Aorta (tissue), 5 donors: ENCODE results near the gene IL4I1. TPM values are rescaled to one million over a fixed set of nuclear protein-coding genes. Genes with fewer than 3 reads are reported as not detected.
A peak's percentile ranks its signal among the peaks of the same experiment; 100 is the strongest.

Experiments
- ATAC-seq: fragments of 200-7000 bp; cut with Tn5 transposase; one replicate; pipeline ENCODE4 v1.9.1; 2022; ENCODE audit warnings: moderate library complexity; ENCODE audit not compliant: low FRiP score
- DNase-seq, 2 donors: peaks; one replicate each; pipeline ENCODE4 v3.0.0-alpha.2; 2020
- H3K27ac ChIP-seq, 2 donors: one replicate each; pipeline ENCODE4 v1.5.1; 2013; ENCODE audit warnings: low read length in 2 of 2, mild to moderate bottlenecking in 2 of 2, moderate library complexity in 2 of 2, control low read depth in 1 of 2, inconsistent platforms in 1 of 2, low read depth in 1 of 2
- H3K27me3 ChIP-seq, 2 donors: one replicate each; pipeline ENCODE4 v1.6.1; 2013; ENCODE audit warnings: control low read depth in 1 of 2, low read length in 1 of 2, mild to moderate bottlenecking in 1 of 2, moderate library complexity in 1 of 2; ENCODE audit not compliant: insufficient read depth in 2 of 2, control insufficient read depth in 1 of 2
- H3K36me3 ChIP-seq, 2 donors: one replicate each; pipeline ENCODE4 v1.6.1; 2013; ENCODE audit warnings: control low read depth in 1 of 2, low read length in 1 of 2, mild to moderate bottlenecking in 1 of 2; ENCODE audit not compliant: insufficient read depth in 2 of 2, control insufficient read depth in 1 of 2
- H3K4me1 ChIP-seq, 2 donors: one replicate each; pipeline ENCODE4 v1.6.1; 2013; ENCODE audit warnings: low read length in 2 of 2, control low read depth in 1 of 2, mild to moderate bottlenecking in 1 of 2, moderate library complexity in 1 of 2; ENCODE audit not compliant: insufficient read depth in 2 of 2, control insufficient read depth in 1 of 2
- H3K4me3 ChIP-seq, 2 donors: one replicate each; pipeline ENCODE4 v1.5.1; 2013; ENCODE audit warnings: low read length in 2 of 2, control low read depth in 1 of 2, mild to moderate bottlenecking in 1 of 2
- H3K9me3 ChIP-seq: one replicate; pipeline ENCODE4 v1.6.1; 2013; ENCODE audit warnings: mild to moderate bottlenecking, low read length; ENCODE audit not compliant: control insufficient read depth
- WGBS, 2 donors: extraction: QIAGEN DNeasy Blood & Tissue Kit; methylation state at CpG; one replicate each; pipeline ENCODE4 v1.1.7; 2013; 5-methylcytosine and 5-hydroxymethylcytosine counted together
- intact Hi-C, 2 donors: fragments of 100-400 bp; cut with DNase I; formaldehyde crosslinking; loops; one replicate each; pipeline versions ENCODE4 v1.14.2 to v1.15.0; 2022
- polyA plus RNA-seq, 2 donors: library from polyadenylated mRNA; stranded (reverse); fragments of 200-250 nt; gene quantifications; one replicate each; pipeline ENCODE4 v1.2.3, GENCODE V29; 2013
- total RNA-seq, 2 donors: library from RNA; stranded (reverse); fragmentation: NEBNext Ultra II Directional; extraction: Animal tissue kit (Norgen Biotek cat#: 25700); gene quantifications; one replicate each; pipeline ENCODE4 v1.2.1, GENCODE V29; 2021
- donor health status: healthy with polysubstance abuse.
- donor health status: Bipolar disorder and iron deficiency.
- donor health status: DM: no; HTN: no; CAD: no.
- donor health status: DM: no; HTN: no; CAD: no.
- donor health status: DM: yes; HTN: yes; CAD: no.

The IL4I1 gene
- total and polyA plus RNA-seq, 4 donors: 0.50 to 7.2 (median 0.84) TPM; not detected in 1

DNA sequence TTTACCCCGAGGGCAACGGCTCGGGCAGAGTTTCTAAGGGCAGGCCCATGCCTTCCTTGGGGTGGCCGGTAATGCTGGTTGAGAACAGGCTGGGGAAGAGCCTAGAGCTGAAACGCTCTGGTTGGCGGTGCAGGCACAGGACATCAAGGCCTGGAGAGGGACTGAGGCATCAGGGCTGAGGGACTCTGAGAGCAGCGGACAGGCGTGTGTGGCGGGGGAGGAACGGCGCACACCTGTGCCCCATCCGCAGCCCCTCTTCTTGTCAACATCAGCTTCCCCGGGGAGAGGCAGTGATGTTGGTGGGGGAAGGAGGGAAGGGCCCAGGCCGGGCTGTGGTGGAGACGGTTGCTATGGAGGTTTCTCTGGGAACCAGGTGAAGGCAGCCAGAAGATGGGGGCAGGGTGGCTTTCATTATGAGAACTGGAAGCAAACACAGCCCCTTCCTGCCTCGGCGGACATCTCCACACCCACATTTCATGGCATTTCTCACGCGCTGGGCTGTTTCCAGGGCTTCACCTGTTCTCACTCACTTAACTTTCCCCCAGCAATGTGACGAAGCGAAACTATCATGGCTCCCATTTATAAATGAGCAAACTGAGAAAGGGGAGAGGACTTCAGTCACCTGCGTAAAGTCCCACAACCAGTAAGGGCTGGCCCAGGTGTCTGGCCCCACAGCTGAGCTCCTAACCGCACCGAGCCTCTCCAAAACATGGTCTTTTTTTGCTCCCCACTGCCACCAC lies 24.1 kb upstream of the IL4I1 start:
- ATAC-seq (no peak), DNase-seq (peak in 1 of 2 donors; percentile 37)
- Histone ChIP-seq H3K4me3 (no peak overlapping the region), H3K27ac (no peak overlapping the region), H3K4me1 (no peaks in the 10 kb centered on the region), H3K36me3 (no peaks in the 10 kb centered on the region), H3K27me3 (no peaks in the 10 kb centered on the region), H3K9me3 (no peaks in the 10 kb centered on the region)
- WGBS, 2 donors: 91 to 95% methylated on average over 24 of the region's 24 CpGs
- intact Hi-C loops: no loop called here

DNA sequence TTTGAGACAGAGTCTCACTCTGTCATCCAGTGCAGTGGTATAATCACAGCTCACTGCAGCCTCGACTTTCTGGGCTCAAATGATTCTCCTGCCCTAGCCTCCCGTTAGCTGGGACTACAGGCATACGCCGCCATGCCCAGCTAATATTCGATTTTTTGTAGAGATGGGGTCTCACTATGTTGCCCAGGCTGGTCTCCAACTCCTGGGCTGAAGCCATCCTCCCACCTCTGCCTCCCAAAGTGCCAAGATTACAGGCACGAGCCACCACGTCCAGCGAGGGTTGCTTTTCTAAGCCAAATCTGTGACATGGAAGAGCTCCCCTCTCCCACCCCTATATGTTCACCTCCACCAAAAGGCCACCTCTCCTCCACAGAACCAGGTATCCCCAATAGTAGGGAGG lies 21.4 kb upstream of the IL4I1 start:
- H3K27ac ChIP-seq: no peak overlapping the region
- DNase-seq: no peak
- no peaks in the 10 kb centered on the region for H3K4me1 ChIP-seq
- intact Hi-C loops: no loop called here
- H3K4me3 ChIP-seq: no peak overlapping the region
- 91 to 92% methylated on average over 8 of the region's 8 CpGs for WGBS, 2 donors
- no peak for ATAC-seq
- no peaks in the 10 kb centered on the region for H3K27me3 ChIP-seq
- H3K9me3 ChIP-seq: no peaks in the 10 kb centered on the region
- H3K36me3 ChIP-seq: no peaks in the 10 kb centered on the region

DNA sequence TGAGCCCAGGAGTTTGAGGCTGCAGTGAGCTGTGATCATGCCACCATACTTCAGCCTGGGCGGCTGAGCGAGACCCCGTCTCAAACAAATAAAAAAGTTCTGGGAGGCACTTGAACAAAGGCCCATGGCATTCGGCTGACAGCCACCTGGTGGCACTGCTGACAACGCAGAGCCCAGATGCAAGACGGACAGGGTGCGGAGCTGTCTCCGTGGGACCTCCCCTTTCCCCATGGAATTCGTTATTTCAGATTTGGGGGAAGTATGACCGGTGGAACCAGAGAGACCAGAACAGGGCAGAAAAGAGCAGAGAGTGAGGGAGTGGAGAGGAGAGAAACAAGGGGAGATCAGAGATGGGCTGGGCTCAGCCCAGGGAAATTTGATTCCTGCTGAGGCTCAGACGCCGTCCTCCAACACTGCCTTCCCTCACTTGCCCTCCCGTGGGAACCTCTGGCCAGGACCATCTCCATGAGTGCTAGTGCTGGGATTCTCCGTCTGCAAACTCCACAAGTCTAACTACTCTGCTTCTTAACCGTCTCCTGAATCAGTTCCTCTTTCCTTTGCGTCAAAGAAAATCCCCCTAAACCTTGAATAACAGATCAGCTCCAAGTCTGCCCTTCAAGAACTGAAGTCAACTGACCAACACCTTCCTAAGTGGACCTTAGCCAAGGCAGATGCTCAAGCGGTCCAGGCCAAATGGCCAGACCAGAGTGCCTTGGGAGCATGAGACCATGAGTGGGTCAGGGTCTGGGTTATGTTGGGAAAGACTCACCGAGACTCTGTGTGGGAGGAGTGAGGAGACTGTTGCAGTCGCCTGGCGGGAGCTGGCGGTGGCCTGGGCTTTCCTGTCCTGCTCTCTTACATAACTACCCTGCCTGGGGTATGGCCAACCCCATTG lies 20.4 kb upstream of the IL4I1 start:
- no peaks in the 10 kb centered on the region for H3K36me3 ChIP-seq
- no peak overlapping the region for H3K27ac ChIP-seq
- H3K27me3 ChIP-seq: no peaks in the 10 kb centered on the region
- H3K4me1 ChIP-seq: no peaks in the 10 kb centered on the region
- ATAC-seq: no peak
- WGBS, 2 donors: 84 to 89% methylated on average over 21 of the region's 21 CpGs
- no peaks in the 10 kb centered on the region for H3K9me3 ChIP-seq
- no peak overlapping the region for H3K4me3 ChIP-seq
- no peak for DNase-seq
- intact Hi-C loops: no loop called here

DNA sequence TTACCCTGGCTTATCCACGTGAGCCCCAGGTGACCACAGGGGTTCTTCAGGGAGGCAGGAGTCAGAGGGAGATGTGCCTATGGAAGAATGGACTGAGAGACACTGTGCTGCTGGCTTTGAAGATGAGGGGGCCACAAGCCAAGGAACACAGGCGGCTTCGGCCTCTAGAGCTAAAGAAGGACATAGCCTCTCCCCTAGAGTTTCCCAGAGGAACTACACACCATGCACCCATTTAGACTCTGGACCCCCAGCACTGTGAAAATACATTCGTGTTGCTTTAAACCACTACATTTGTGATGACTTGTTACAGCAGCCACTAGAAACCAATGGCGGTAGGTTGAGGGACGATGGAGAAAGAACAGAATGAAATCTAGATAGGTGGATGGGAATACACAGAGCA lies 18.6 kb upstream of the IL4I1 start:
- H3K4me1 ChIP-seq: peaks cover 2 to 4% of the 10 kb centered on the region in 2 donors
- no peaks in the 10 kb centered on the region for H3K27me3 ChIP-seq
- no peak overlapping the region for H3K4me3 ChIP-seq
- DNase-seq: no peak
- no peaks in the 10 kb centered on the region for H3K9me3 ChIP-seq
- no peak overlapping the region for H3K27ac ChIP-seq
- ATAC-seq: no peak
- H3K36me3 ChIP-seq: no peaks in the 10 kb centered on the region
- intact Hi-C loops: no loop called here
- 98 to 99% methylated on average over 6 of the region's 6 CpGs for WGBS, 2 donors

DNA sequence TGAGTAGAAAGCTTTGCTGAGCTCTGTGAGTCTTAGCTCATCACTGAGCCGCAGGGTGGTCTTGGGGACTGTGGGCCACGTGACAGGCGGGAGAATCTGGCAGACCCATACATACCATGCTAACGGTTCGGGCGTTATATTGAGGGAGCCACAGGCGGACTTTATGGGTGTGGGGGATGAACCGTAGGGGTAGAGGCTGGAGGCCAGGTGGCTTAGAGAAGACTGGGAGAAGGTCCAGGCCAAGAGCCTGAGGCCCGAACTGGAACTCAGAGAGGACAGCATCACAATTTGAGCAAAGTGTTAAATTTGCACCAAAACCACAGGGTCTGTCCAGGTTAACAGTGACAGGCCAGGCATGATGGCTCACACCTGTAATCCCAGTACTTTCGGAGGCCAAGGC lies 17.0 kb upstream of the IL4I1 start:
- no peak overlapping the region for H3K27ac ChIP-seq
- H3K36me3 ChIP-seq: peaks cover 0 to 1% of the 10 kb centered on the region in 2 donors

DNA sequence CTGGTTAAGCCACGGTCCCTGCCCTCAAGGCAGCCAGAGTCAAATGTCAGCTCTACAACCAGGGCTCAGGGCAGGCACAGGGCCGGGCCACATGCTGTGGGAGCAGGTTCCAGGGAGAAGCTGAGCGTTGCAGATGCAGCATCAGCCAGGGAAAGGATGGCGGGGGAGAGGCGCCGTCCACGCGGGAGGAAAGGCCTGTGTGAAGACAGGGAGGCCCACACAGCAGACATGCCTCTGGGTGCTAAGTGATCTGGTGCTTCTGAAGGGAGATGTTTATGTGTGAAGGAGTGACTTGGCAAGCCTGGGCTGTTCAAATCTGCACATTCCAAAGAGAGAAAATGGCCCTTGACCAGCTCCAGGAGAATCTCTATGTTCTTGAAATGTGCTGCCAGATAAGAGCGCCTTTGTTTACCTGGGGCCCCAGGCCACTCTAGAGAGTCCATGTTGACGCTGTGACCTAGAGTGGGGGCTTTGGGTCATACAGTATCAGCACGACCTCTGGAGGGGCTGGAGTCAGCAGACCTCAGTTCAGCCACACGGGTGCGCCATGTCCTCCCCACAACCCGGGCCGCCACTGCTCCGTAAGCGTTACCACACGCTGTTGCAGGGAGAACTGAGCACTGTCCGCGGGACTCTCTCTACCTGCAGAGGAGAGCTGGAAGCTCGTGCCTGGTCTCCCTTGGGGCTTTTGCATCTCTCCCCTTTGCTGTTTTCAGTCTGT lies 16.4 kb upstream of the IL4I1 start:
- ATAC-seq: no peak
- peak in 1 of 2 donors; percentile 47 for DNase-seq
- Histone ChIP-seq H3K4me1 (peaks cover 2 to 4% of the 10 kb centered on the region in 2 donors), H3K9me3 (no peaks in the 10 kb centered on the region), H3K27ac (no peak overlapping the region), H3K27me3 (no peaks in the 10 kb centered on the region), H3K36me3 (peaks cover 0 to 1% of the 10 kb centered on the region in 2 donors), H3K4me3 (no peak overlapping the region)
- intact Hi-C loops: no loop called here
- WGBS, 2 donors: 85% methylated on average over 21 of the region's 21 CpGs

More for the DNA sequence above, 17.0 kb upstream of the IL4I1 start:
- Histone ChIP-seq H3K4me1 (peaks cover 2 to 4% of the 10 kb centered on the region in 2 donors), H3K27me3 (no peaks in the 10 kb centered on the region), H3K9me3 (no peaks in the 10 kb centered on the region), H3K4me3 (no peak overlapping the region)
- no peak for DNase-seq
- WGBS, 2 donors: 88 to 90% methylated on average over 10 of the region's 10 CpGs
- intact Hi-C loops: no loop called here
- no peak for ATAC-seq

DNA sequence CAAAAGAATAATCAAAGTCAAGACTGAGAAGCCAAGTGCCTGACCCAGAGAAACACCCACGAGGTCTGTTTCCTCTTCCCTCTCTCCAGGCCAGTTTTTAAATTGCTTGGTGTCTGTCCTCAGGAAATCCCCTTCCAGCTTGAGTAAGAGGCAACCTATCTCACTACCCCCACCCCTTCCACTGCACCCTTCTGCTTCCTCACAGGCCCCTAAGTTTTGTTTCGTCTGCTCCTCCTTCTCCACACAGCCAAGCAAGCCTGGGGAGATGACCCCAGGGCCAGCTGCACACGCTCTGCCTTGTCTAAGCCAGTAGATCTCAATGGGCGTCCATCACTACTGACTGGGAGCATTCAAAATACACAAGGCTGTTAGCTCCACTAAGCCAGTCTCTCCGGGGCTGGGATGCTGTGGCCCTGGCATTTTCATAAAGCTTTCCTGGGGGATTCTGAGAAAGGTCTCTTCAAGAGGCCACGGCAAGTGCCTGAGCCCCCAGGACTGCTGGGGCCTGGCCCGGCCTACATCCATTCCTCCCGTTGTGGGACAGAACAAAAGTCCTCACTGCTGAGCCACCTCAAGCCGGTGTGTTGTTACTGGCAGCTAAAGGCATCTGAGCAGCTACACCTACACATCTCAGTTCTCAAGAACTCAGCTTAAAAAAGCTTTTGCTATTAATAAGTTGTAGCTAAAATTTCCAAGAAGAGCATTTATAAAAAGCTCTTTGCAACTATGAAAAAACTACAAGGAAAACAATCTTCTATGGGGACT lies 14.9 kb upstream of the IL4I1 start:
- Histone ChIP-seq H3K9me3 (no peaks in the 10 kb centered on the region), H3K36me3 (peaks cover 0 to 1% of the 10 kb centered on the region in 2 donors), H3K27me3 (no peaks in the 10 kb centered on the region), H3K4me3 (no peak overlapping the region), H3K27ac (peak overlapping the region; percentile 39 to 63), H3K4me1 (peaks cover 2 to 4% of the 10 kb centered on the region in 2 donors)
- intact Hi-C loops: no loop called here
- WGBS, 2 donors: 7 to 9% methylated on average over 9 of the region's 9 CpGs
- DNase-seq (peak in 1 of 2 donors; percentile 58), ATAC-seq (no peak)

DNA sequence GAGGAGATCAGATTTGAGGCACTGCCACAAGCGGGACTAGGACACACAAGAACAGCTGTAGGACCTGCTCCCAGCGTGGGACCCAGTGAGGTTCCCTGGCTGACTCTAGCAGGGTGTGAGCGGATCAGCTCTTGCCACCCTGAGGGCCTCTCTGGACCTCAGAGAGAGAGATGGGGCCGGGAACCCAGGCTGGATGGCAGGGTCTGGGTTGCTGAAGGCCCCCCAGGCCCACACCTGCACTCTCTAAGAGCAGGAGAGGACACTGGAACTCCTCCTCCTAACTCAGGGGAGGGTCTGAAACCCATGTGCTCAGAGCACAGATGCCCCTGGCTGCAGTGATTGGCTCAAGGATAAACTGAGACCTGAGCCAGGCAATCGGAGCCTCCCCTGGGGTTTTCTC lies 13.5 kb upstream of the IL4I1 start:
- intact Hi-C loops: no loop called here
- Histone ChIP-seq H3K4me1 (peaks cover 2 to 4% of the 10 kb centered on the region in 2 donors), H3K36me3 (peaks cover 0 to 1% of the 10 kb centered on the region in 2 donors), H3K27me3 (no peaks in the 10 kb centered on the region), H3K9me3 (no peaks in the 10 kb centered on the region), H3K27ac (no peak overlapping the region), H3K4me3 (no peak overlapping the region)
- no peak for DNase-seq
- no peak for ATAC-seq
- WGBS, 2 donors: 93 to 94% methylated on average over 5 of the region's 5 CpGs
